ENCODE results near the gene CFAP52.

The CFAP52 gene

DNA sequence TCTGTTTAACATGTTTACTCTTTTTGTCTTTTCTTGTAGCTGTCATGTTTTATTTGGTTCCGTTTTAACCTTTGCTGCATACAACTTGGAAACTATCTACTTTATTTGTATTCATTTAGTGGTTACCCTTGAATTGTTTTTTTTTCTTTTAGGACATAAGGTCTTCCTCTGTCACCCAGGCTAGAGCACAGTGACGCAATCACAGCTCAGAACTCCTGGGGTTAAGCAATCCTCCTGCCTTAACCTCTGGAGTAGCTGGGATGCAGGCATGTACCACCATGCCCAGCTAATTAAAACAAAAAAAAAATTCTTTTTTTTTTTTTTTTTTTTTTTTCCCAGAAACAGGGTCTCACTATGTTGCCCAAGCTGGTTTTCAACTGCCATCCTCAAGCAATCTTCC, 39.0 kb downstream of the CFAP52 start:
- H3K36me3 ChIP-seq (ENCODE audit: insufficient read depth, low read length): no peaks in the 10 kb centered on the region
- no peak overlapping the region for H3K27ac ChIP-seq (ENCODE audit: low read length)
- ATAC-seq (ENCODE audit: insufficient read depth, low read depth) (no peak), DNase-seq (no peak)
- no peaks in the 10 kb centered on the region for H3K4me1 ChIP-seq (ENCODE audit: insufficient read depth, low read length)
- no peaks in the 10 kb centered on the region for H3K9me3 ChIP-seq (ENCODE audit: insufficient read depth, low read length, severe bottlenecking)
- H3K4me2 ChIP-seq (ENCODE audit: insufficient read depth, low read length): no peak overlapping the region
- no peaks in the 10 kb centered on the region for H3K27me3 ChIP-seq (ENCODE audit: insufficient read depth, low read length, poor library complexity)
- TF ChIP-seq, protein P1, sequence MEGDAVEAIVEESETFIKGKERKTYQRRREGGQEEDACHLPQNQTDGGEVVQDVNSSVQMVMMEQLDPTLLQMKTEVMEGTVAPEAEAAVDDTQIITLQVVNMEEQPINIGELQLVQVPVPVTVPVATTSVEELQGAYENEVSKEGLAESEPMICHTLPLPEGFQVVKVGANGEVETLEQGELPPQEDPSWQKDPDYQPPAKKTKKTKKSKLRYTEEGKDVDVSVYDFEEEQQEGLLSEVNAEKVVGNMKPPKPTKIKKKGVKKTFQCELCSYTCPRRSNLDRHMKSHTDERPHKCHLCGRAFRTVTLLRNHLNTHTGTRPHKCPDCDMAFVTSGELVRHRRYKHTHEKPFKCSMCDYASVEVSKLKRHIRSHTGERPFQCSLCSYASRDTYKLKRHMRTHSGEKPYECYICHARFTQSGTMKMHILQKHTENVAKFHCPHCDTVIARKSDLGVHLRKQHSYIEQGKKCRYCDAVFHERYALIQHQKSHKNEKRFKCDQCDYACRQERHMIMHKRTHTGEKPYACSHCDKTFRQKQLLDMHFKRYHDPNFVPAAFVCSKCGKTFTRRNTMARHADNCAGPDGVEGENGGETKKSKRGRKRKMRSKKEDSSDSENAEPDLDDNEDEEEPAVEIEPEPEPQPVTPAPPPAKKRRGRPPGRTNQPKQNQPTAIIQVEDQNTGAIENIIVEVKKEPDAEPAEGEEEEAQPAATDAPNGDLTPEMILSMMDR (IDR thresholded peaks at IDR 0.05; ENCODE audit: borderline replicate concordance, extremely low read depth, low read length, poor library complexity, severe bottlenecking): no peak
- no peak for TF ChIP-seq EZH2 (IDR thresholded peaks at IDR 0.05; ENCODE audit: borderline replicate concordance, low read depth, low read length, severe bottlenecking)
- no peak overlapping the region for H2AFZ ChIP-seq (ENCODE audit: low read depth, low read length)
- no peaks in the 10 kb centered on the region for H4K20me1 ChIP-seq (ENCODE audit: insufficient read depth, low read length)
- no peak overlapping the region for H3K9ac ChIP-seq (ENCODE audit: low read depth, low read length)
- no peaks in the 10 kb centered on the region for H3K79me2 ChIP-seq (ENCODE audit: insufficient read depth, low read length)
- no peak overlapping the region for H3K4me3 ChIP-seq (ENCODE audit: low read depth in 1 of 2, low read length in 2 of 2)

DNA sequence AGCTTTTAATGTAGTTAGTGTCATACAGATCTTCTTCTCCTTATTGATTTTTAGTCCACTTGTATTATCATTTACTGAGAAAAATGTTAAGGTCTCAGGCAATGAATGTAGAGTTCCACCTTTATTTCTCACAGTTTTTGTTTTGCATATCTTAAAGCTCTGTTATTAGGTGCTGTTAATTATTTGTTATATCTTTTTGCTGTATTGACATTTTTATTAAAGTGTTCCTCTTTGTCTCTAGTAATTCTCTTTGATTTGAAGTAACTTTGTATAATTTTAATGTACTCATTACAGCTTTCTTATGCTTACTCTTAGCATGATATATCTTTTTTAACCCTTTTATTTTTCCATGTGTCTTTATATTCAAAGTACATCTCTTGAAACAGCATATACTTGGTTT, 46.5 kb downstream of the CFAP52 start:
- Histone ChIP-seq H3K36me3 (ENCODE audit: insufficient read depth, low read length) (no peaks in the 10 kb centered on the region), H3K27ac (ENCODE audit: low read length) (no peak overlapping the region), H3K4me2 (ENCODE audit: insufficient read depth, low read length) (no peak overlapping the region), H3K79me2 (ENCODE audit: insufficient read depth, low read length) (no peaks in the 10 kb centered on the region), H2AFZ (ENCODE audit: low read depth, low read length) (no peak overlapping the region), H3K27me3 (ENCODE audit: insufficient read depth, low read length, poor library complexity) (no peaks in the 10 kb centered on the region), H3K9me3 (ENCODE audit: insufficient read depth, low read length, severe bottlenecking) (peaks cover 4% of the 10 kb centered on the region), H3K9ac (ENCODE audit: low read depth, low read length) (no peak overlapping the region), H3K4me1 (ENCODE audit: insufficient read depth, low read length) (no peaks in the 10 kb centered on the region), H3K4me3 (ENCODE audit: low read depth in 1 of 2, low read length in 2 of 2) (no peak overlapping the region), H4K20me1 (ENCODE audit: insufficient read depth, low read length) (no peaks in the 10 kb centered on the region)
- ATAC-seq (ENCODE audit: insufficient read depth, low read depth): no peak
- no peak for DNase-seq
- TF ChIP-seq EZH2 (IDR thresholded peaks at IDR 0.05; ENCODE audit: borderline replicate concordance, low read depth, low read length, severe bottlenecking): no peak
- TF ChIP-seq, protein P1 (IDR thresholded peaks at IDR 0.05; ENCODE audit: borderline replicate concordance, extremely low read depth, low read length, poor library complexity, severe bottlenecking): no peak

DNA sequence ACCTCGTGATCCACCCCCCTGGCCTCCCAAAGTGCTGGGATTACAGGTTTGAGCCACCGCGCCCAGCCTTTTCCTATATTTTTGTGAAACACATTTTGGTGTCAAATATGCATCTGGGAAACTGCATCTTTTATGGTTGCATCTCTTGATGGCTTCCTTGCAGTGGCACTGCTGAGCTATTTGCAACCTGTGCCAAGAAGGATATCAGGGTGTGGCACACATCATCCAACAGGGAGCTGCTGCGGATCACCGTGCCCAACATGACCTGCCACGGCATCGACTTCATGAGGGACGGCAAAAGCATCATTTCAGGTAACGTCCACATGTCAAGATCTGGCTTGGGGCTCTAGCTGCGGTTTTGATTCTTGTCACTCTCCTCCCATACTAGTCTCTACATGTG, 52.1 kb downstream of the CFAP52 start:
- Histone ChIP-seq H3K9me3 (ENCODE audit: insufficient read depth, low read length, severe bottlenecking) (peaks cover 2% of the 10 kb centered on the region), H3K9ac (ENCODE audit: low read depth, low read length) (no peak overlapping the region), H2AFZ (ENCODE audit: low read depth, low read length) (no peak overlapping the region), H3K4me1 (ENCODE audit: insufficient read depth, low read length) (no peaks in the 10 kb centered on the region), H3K79me2 (ENCODE audit: insufficient read depth, low read length) (no peaks in the 10 kb centered on the region), H3K27me3 (ENCODE audit: insufficient read depth, low read length, poor library complexity) (peaks cover 4% of the 10 kb centered on the region), H3K27ac (ENCODE audit: low read length) (no peak overlapping the region), H3K36me3 (ENCODE audit: insufficient read depth, low read length) (no peaks in the 10 kb centered on the region), H3K4me2 (ENCODE audit: insufficient read depth, low read length) (no peak overlapping the region), H4K20me1 (ENCODE audit: insufficient read depth, low read length) (no peaks in the 10 kb centered on the region), H3K4me3 (ENCODE audit: low read depth in 1 of 2, low read length in 2 of 2) (no peak overlapping the region)
- ATAC-seq (ENCODE audit: insufficient read depth, low read depth) (no peak), DNase-seq (no peak)
- TF ChIP-seq EZH2 (IDR thresholded peaks at IDR 0.05; ENCODE audit: borderline replicate concordance, low read depth, low read length, severe bottlenecking): no peak
- TF ChIP-seq, protein P1 (IDR thresholded peaks at IDR 0.05; ENCODE audit: borderline replicate concordance, extremely low read depth, low read length, poor library complexity, severe bottlenecking): no peak

DNA sequence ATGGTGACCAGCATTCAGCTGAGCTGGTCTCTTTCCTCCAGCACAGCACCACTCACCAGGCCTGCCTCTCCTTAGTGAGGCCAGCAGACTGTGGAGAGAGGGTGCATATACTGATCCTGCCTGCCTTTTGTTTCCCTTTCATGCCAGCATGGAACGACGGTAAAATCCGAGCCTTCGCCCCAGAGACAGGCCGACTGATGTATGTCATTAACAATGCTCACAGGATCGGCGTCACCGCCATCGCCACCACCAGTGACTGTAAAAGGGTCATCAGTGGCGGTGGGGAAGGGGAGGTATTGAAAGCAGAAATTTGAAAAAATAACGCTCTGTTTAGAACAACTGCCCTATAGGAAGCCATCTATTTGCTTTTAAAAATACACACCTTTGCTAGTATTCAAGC, 56.3 kb downstream of the CFAP52 start:
- H3K4me2 ChIP-seq (ENCODE audit: insufficient read depth, low read length): no peak overlapping the region
- no peak overlapping the region for H3K27ac ChIP-seq (ENCODE audit: low read length)
- ATAC-seq (ENCODE audit: insufficient read depth, low read depth): no peak
- H4K20me1 ChIP-seq (ENCODE audit: insufficient read depth, low read length): no peaks in the 10 kb centered on the region
- H2AFZ ChIP-seq (ENCODE audit: low read depth, low read length): no peak overlapping the region; the same call in 1 of the 2 replicates
- DNase-seq: no peak
- H3K27me3 ChIP-seq (ENCODE audit: insufficient read depth, low read length, poor library complexity): peaks cover 10% of the 10 kb centered on the region
- no peak overlapping the region for H3K4me3 ChIP-seq (ENCODE audit: low read depth in 1 of 2, low read length in 2 of 2)
- no peaks in the 10 kb centered on the region for H3K36me3 ChIP-seq (ENCODE audit: insufficient read depth, low read length)
- H3K9me3 ChIP-seq (ENCODE audit: insufficient read depth, low read length, severe bottlenecking): no peaks in the 10 kb centered on the region
- TF ChIP-seq, protein P1 (IDR thresholded peaks at IDR 0.05; ENCODE audit: borderline replicate concordance, extremely low read depth, low read length, poor library complexity, severe bottlenecking): no peak
- no peak for TF ChIP-seq EZH2 (IDR thresholded peaks at IDR 0.05; ENCODE audit: borderline replicate concordance, low read depth, low read length, severe bottlenecking)
- H3K4me1 ChIP-seq (ENCODE audit: insufficient read depth, low read length): no peaks in the 10 kb centered on the region
- H3K79me2 ChIP-seq (ENCODE audit: insufficient read depth, low read length): no peaks in the 10 kb centered on the region
- H3K9ac ChIP-seq (ENCODE audit: low read depth, low read length): no peak overlapping the region
